Spleen (tissue), 11 donors: ENCODE data around the gene SIGLECL1. TPM values are rescaled to one million over a fixed set of nuclear protein-coding genes. Genes with fewer than 3 reads are reported as not detected.
A peak's percentile ranks its signal among the peaks of the same experiment; 100 is the strongest.
"Not testable (repeated sequence)": the region's sequence is repeated elsewhere in the genome, so short reads cannot be mapped to it uniquely, and the experiment has no call there.

ENCODE experiments used
- DNase-seq: peaks from one replicate; pipeline ENCODE4 v3.0.0-alpha.2; 2020
- H3K27ac ChIP-seq, 8 donors: fragments of 200-600 bp; sonication (generic) in 7 of 8; 1 replicate in 4 of 8; 2 replicates in 4 of 8; pipeline versions ENCODE4 v1.5.0 to v1.8.0; 2016 to 2021; ENCODE audit warnings: inconsistent platforms in 4 of 8, mild to moderate bottlenecking in 4 of 8, moderate library complexity in 1 of 8
- H3K27me3 ChIP-seq, 7 donors: fragments of 200-600 bp; sonication (generic) in 6 of 7; replicated peaks in 1 of 7; 1 replicate in 4 of 7; 2 replicates in 3 of 7; pipeline versions ENCODE4 v1.5.0 to v1.8.0; 2016 to 2021; ENCODE audit warnings: inconsistent platforms in 3 of 7, mild to moderate bottlenecking in 1 of 7
- H3K36me3 ChIP-seq, 6 donors: fragments of 200-600 bp; sonication (generic) in 5 of 6; 1 replicate in 4 of 6; 2 replicates in 2 of 6; pipeline versions ENCODE4 v1.5.0 to v1.8.0; 2016 to 2021; ENCODE audit warnings: inconsistent platforms in 2 of 6
- H3K4me1 ChIP-seq, 6 donors: fragments of 200-600 bp; sonication (generic) in 5 of 6; 1 replicate in 3 of 6; 2 replicates in 3 of 6; pipeline versions ENCODE4 v1.5.0 to v1.8.0; 2016 to 2021; ENCODE audit warnings: inconsistent platforms in 3 of 6
- H3K4me3 ChIP-seq, 8 donors: fragments of 200-600 bp; sonication (generic) in 7 of 8; 1 replicate in 4 of 8; 2 replicates in 4 of 8; pipeline versions ENCODE4 v1.5.0 to v1.8.0; 2016 to 2021; ENCODE audit warnings: inconsistent platforms in 4 of 8, mild to moderate bottlenecking in 4 of 8, moderate library complexity in 2 of 8
- H3K9me3 ChIP-seq, 8 donors: fragments of 200-600 bp; sonication (generic) in 7 of 8; 1 replicate in 4 of 8; 2 replicates in 4 of 8; pipeline versions ENCODE4 v1.5.0 to v1.8.0; 2016 to 2021; ENCODE audit warnings: inconsistent platforms in 4 of 8
- CTCF ChIP-seq, 11 experiments: fragments of 200-600 bp in 7 of 11; fragments of 450-650 bp in 4 of 11; sonication (generic) in 4 of 11; IDR thresholded peaks in 8 of 11; conservative IDR thresholded peaks in 3 of 11; 1 replicate in 7 of 11; 2 replicates in 4 of 11; pipeline versions ENCODE4 v1.4.0 to v1.8.0; 2016 to 2021; ENCODE audit warnings: antibody characterized with exemption in 11 of 11, inconsistent platforms in 4 of 11, mild to moderate bottlenecking in 1 of 11
- POLR2A ChIP-seq, 3 donors: fragments of 450-650 bp; IDR thresholded peaks; one replicate each; pipeline ENCODE4 v1.5.1; 2017; ENCODE audit warnings: antibody characterized with exemption in 3 of 3, mild to moderate bottlenecking in 1 of 3
- POLR2AphosphoS5 ChIP-seq, 3 donors: sonication (generic); formaldehyde crosslinking; IDR thresholded peaks; one replicate each; pipeline ENCODE4 v1.5.1; 2017; ENCODE audit warnings: antibody characterized with exemption in 3 of 3
- WGBS, 5 donors: extraction: QIAGEN DNeasy Blood & Tissue Kit in 3 of 5; methylation state at CpG; one replicate each; pipeline versions ENCODE4 v1.1.5 to v1.1.7; 2013 to 2018; 5-methylcytosine and 5-hydroxymethylcytosine counted together
- intact Hi-C: fragments of 100-400 bp; cut with DNase I; formaldehyde crosslinking; loops from one replicate; pipeline ENCODE4 v1.15.0; 2023; ENCODE audit warnings: low total_unique reads
- polyA plus RNA-seq, 3 donors: library from polyadenylated mRNA; stranded (reverse); fragments of 200-250 nt; gene quantifications; one replicate each; pipeline ENCODE4 v1.2.1, GENCODE V29; 2013
- total RNA-seq, 7 donors: library from RNA; depleted of rRNA in 3 of 7; stranded (reverse); fragments of >200 nt in 3 of 7; fragmentation: NEBNext Ultra II Directional in 4 of 7; extraction: Animal tissue kit (Norgen Biotek cat#: 25700) in 4 of 7; gene quantifications; one replicate each; pipeline versions ENCODE4 v1.1.0 to v1.2.1, GENCODE V29; 2016 to 2021
- donor health status: healthy with polysubstance abuse.
- donor health status: DM: no; HTN: no; CAD: no; lungs with moderate emphysema.
- donor health status: DM: no; HTN: no; CAD: no.
- donor health status: Bipolar disorder and iron deficiency.
- donor health status: healthy.
- donor health status: DM: no; HTN: no; CAD: no.
- donor health status: DM: yes; HTN: yes; CAD: no.

SIGLECL1 gene
- total and polyA plus RNA-seq, 10 donors, result 0.26 to 0.88 TPM; not detected in 8

- intact Hi-C loops, result no loop called here
- no peak for TF ChIP-seq CTCF (IDR thresholded peaks at IDR 0.05 in 8 of 11, conservative IDR thresholded peaks at IDR 0.05 in 3 of 11)
- no peak for TF ChIP-seq POLR2AphosphoS5 (IDR thresholded peaks at IDR 0.05)
- TF ChIP-seq POLR2A (IDR thresholded peaks at IDR 0.05), result no peak
- no peaks in the 10 kb centered on the region for H3K9me3 ChIP-seq
- no peak overlapping the region for H3K4me3 ChIP-seq
- no peaks in the 10 kb centered on the region for H3K36me3 ChIP-seq
- H3K27me3 ChIP-seq, result peaks cover 0 to 3% (median 0%) of the 10 kb centered on the region in 7 donors
- DNase-seq, result no peak
- WGBS, 5 donors, result 56 to 86% (median 68%) methylated on average over 2 of the region's 2 CpGs
- no peak overlapping the region for H3K27ac ChIP-seq
- peaks cover 0 to 31% (median 11%) of the 10 kb centered on the region in 6 donors for H3K4me1 ChIP-seq
Observed at GRCh38 chr19:51207747-51208146, 43.1 kb upstream of the SIGLECL1 start.

- no peak overlapping the region for H3K4me3 ChIP-seq
- DNase-seq, result no peak
- 74 to 88% (median 81%) methylated on average over 5 to 6 of the region's 6 CpGs for WGBS, 5 donors
- H3K27me3 ChIP-seq, result peaks cover 0 to 3% (median 0%) of the 10 kb centered on the region in 7 donors
- no peaks in the 10 kb centered on the region for H3K9me3 ChIP-seq
- H3K27ac ChIP-seq, result peak overlapping the region in 3 of 8 donors; percentile 54 to 69 (median 67)
- H3K36me3 ChIP-seq, result no peaks in the 10 kb centered on the region
- intact Hi-C loops, result no loop called here
- TF ChIP-seq POLR2A (IDR thresholded peaks at IDR 0.05), result no peak
- no peak for TF ChIP-seq CTCF (IDR thresholded peaks at IDR 0.05 in 8 of 11, conservative IDR thresholded peaks at IDR 0.05 in 3 of 11)
- no peak for TF ChIP-seq POLR2AphosphoS5 (IDR thresholded peaks at IDR 0.05)
- H3K4me1 ChIP-seq, result peaks cover 0 to 20% (median 9%) of the 10 kb centered on the region in 6 donors
Observed at GRCh38 chr19:51210191-51210784, 40.6 kb upstream of the SIGLECL1 start.

GRCh38 chr19:51210874-51211361, 40.0 kb upstream of the SIGLECL1 start:
- DNase-seq, result peak; percentile 81
- intact Hi-C loops, H3K9me3 ChIP-seq, H3K36me3 ChIP-seq, H3K27me3 ChIP-seq: not testable (repeated sequence)
- Histone ChIP-seq H3K4me1 (peaks cover 0 to 20% (median 9%) of the 10 kb centered on the region in 6 donors), H3K27ac (peak overlapping the region in 3 of 8 donors; percentile 54 to 69 (median 67)), H3K4me3 (peak overlapping the region in 4 of 8 donors; percentile 16 to 61 (median 28))
- 27 to 41% (median 34%) methylated on average over 13 of the region's 13 CpGs for whole genome bisulfite sequencing, 5 donors

GRCh38 chr19:51211833-51212232, 39.0 kb upstream of the SIGLECL1 start:
- Histone ChIP-seq H3K9me3 (no peaks in the 10 kb centered on the region), H3K4me1 (peaks cover 0 to 20% (median 9%) of the 10 kb centered on the region in 6 donors), H3K27me3 (peaks cover 0 to 3% (median 0%) of the 10 kb centered on the region in 7 donors), H3K27ac (peak overlapping the region in 1 of 8 donors; percentile 67), H3K36me3 (no peaks in the 10 kb centered on the region), H3K4me3 (no peak overlapping the region)
- intact Hi-C loops, result no loop called here
- WGBS, 5 donors, result 80 to 92% (median 88%) methylated on average over 9 of the region's 9 CpGs
- DNase-seq, result no peak
- TF ChIP-seq POLR2AphosphoS5 (IDR thresholded peaks at IDR 0.05) (no peak), POLR2A (IDR thresholded peaks at IDR 0.05) (no peak), CTCF (IDR thresholded peaks at IDR 0.05 in 8 of 11, conservative IDR thresholded peaks at IDR 0.05 in 3 of 11) (no peak)
